ENCODE data around the gene NR6A1.

DNA sequence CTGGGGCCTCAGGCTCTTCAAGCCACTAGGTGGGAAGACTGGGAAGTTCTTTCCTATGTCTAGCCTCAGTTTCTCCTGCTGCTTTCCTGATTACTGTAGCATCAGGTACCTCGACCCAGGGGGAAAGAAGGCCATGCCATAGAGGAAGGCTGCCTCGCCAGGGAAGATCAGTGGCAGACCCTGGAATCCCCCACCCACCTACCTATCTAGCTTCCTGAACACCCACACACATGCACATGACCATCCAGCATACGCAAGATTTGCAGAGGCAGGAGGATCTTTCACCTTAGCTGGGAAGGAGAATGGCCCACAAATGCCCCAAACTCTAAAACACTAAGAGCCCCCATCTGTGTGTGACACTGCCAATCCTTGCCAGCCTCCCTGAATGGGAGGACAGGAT is 271.9 kb downstream of the NR6A1 start:
- TF ChIP-seq, protein P1, sequence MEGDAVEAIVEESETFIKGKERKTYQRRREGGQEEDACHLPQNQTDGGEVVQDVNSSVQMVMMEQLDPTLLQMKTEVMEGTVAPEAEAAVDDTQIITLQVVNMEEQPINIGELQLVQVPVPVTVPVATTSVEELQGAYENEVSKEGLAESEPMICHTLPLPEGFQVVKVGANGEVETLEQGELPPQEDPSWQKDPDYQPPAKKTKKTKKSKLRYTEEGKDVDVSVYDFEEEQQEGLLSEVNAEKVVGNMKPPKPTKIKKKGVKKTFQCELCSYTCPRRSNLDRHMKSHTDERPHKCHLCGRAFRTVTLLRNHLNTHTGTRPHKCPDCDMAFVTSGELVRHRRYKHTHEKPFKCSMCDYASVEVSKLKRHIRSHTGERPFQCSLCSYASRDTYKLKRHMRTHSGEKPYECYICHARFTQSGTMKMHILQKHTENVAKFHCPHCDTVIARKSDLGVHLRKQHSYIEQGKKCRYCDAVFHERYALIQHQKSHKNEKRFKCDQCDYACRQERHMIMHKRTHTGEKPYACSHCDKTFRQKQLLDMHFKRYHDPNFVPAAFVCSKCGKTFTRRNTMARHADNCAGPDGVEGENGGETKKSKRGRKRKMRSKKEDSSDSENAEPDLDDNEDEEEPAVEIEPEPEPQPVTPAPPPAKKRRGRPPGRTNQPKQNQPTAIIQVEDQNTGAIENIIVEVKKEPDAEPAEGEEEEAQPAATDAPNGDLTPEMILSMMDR (IDR thresholded peaks at IDR 0.05), result no peak
- no peak for TF ChIP-seq EP300 (IDR thresholded peaks at IDR 0.05; ENCODE audit: low read depth)
- TF ChIP-seq POLR2A (IDR thresholded peaks at IDR 0.05), result no peak
